ENCODE results near the gene PXT1. TPM values are rescaled to one million over a fixed set of nuclear protein-coding genes. Genes with fewer than 3 reads are reported as not detected.

PXT1 gene
- total RNA-seq, 1 donor from 2014 or later = not detected

- intact Hi-C loops (cut with DNase I) = no loop called here
Measured at GRCh38 chr6:36349240-36349639, 93.4 kb downstream of the PXT1 start.

GRCh38 chr6:36347621-36348020 lies 95.0 kb downstream of the PXT1 start:
- H3K27me3 ChIP-seq (ENCODE audit: low read depth) = peaks cover 4% of the 10 kb centered on the region
- no peak overlapping the region for H3K4me3 ChIP-seq
- no peak for TF ChIP-seq CTCF (IDR thresholded peaks at IDR 0.05)
- intact Hi-C loops (cut with DNase I) = no loop called here
- H3K4me1 ChIP-seq = peaks cover 14% of the 10 kb centered on the region
- H3K36me3 ChIP-seq = no peaks in the 10 kb centered on the region
- H3K27ac ChIP-seq = no peak overlapping the region
- DNase-seq (no peak), ATAC-seq (no peak)
- no peaks in the 10 kb centered on the region for H3K9me3 ChIP-seq

More at GRCh38 chr6:36349240-36349639, 93.4 kb downstream of the PXT1 start:
- H3K27me3 ChIP-seq (ENCODE audit: low read depth) = peaks cover 4% of the 10 kb centered on the region
- ATAC-seq = no peak
- no peak for DNase-seq
- TF ChIP-seq CTCF (IDR thresholded peaks at IDR 0.05) = no peak
- H3K9me3 ChIP-seq = no peaks in the 10 kb centered on the region
- no peak overlapping the region for H3K27ac ChIP-seq
- peaks cover 14% of the 10 kb centered on the region for H3K4me1 ChIP-seq
- H3K36me3 ChIP-seq = no peaks in the 10 kb centered on the region
- no peak overlapping the region for H3K4me3 ChIP-seq

GRCh38 chr6:36346486-36347273 lies 96.0 kb downstream of the PXT1 start:
- Histone ChIP-seq H3K36me3 (no peaks in the 10 kb centered on the region), H3K27me3 (ENCODE audit: low read depth) (peaks cover 4% of the 10 kb centered on the region), H3K4me1 (peaks cover 15% of the 10 kb centered on the region), H3K9me3 (no peaks in the 10 kb centered on the region), H3K4me3 (no peak overlapping the region), H3K27ac (no peak overlapping the region)
- no peak for DNase-seq
- ATAC-seq = no peak
- no peak for TF ChIP-seq CTCF (IDR thresholded peaks at IDR 0.05)
- intact Hi-C loops (cut with DNase I) = no loop called here

GRCh38 chr6:36345681-36346466 lies 96.8 kb downstream of the PXT1 start:
- peaks cover 4% of the 10 kb centered on the region for H3K27me3 ChIP-seq (ENCODE audit: low read depth)
- H3K36me3 ChIP-seq = no peaks in the 10 kb centered on the region
- ATAC-seq (no peak), DNase-seq (no peak)
- H3K9me3 ChIP-seq = no peaks in the 10 kb centered on the region
- no peak overlapping the region for H3K4me3 ChIP-seq
- no peak for TF ChIP-seq CTCF (IDR thresholded peaks at IDR 0.05)
- intact Hi-C loops (cut with DNase I) = no loop called here
- peaks cover 18% of the 10 kb centered on the region for H3K4me1 ChIP-seq
- no peak overlapping the region for H3K27ac ChIP-seq

- DNase-seq = no peak
- Histone ChIP-seq H3K36me3 (no peaks in the 10 kb centered on the region), H3K9me3 (no peaks in the 10 kb centered on the region), H3K4me3 (no peak overlapping the region), H3K27ac (no peak overlapping the region), H3K27me3 (ENCODE audit: low read depth) (peaks cover 8% of the 10 kb centered on the region), H3K4me1 (peaks cover 16% of the 10 kb centered on the region)
- no peak for TF ChIP-seq CTCF (IDR thresholded peaks at IDR 0.05)
- intact Hi-C loops (cut with DNase I) = no loop called here
- ATAC-seq = peak in 1 of 2 donors; percentile 53
Measured at GRCh38 chr6:36343109-36343680, 99.5 kb downstream of the PXT1 start.

Measured in lower lobe of right lung (tissue), 2 donors.